WTC11 (cell line): ENCODE data around the gene PAGE4.

Experiments used
- CREB1 ChIP-seq: sonication (generic); formaldehyde crosslinking; IDR thresholded peaks from 2 replicates; pipeline ENCODE4 v1.8.0; 2023; ENCODE audit warnings: mild to moderate bottlenecking, missing genetic modification reagents
- JUN ChIP-seq: sonication (generic); formaldehyde crosslinking; IDR thresholded peaks from 2 replicates; pipeline ENCODE4 v1.8.0; 2023; ENCODE audit warnings: mild to moderate bottlenecking, missing genetic modification reagents
- PRRX2 ChIP-seq: fragments of 250-450 bp; sonication (Bioruptor Pico); IDR thresholded peaks from 2 replicates; pipeline ENCODE4 v1.8.0; 2021; ENCODE audit warnings: mild to moderate bottlenecking
- SP1 ChIP-seq: sonication (generic); formaldehyde crosslinking; conservative IDR thresholded peaks from 2 replicates; pipeline ENCODE4 v1.8.1; 2022; ENCODE audit warnings: missing genetic modification reagents
- ZNF219 ChIP-seq: sonication (generic); formaldehyde crosslinking; IDR thresholded peaks from 2 replicates; pipeline ENCODE4 v1.8.0; 2023; ENCODE audit warnings: missing genetic modification reagents, mild to moderate bottlenecking, borderline replicate concordance
- TF ChIP-seq, protein P1 (sequence below): fragments of 200-600 bp; IDR thresholded peaks from 2 replicates; pipeline ENCODE4 v1.8.0; 2022; ENCODE audit warnings: antibody characterized with exemption
- TF ChIP-seq, protein P2 (sequence below): sonication (generic); formaldehyde crosslinking; conservative IDR thresholded peaks from 2 replicates; pipeline ENCODE4 v1.8.1; 2022; ENCODE audit warnings: mild to moderate bottlenecking, missing genetic modification reagents
- TF ChIP-seq, protein P3 (sequence below): fragments of 250-450 bp; sonication (Bioruptor Pico); IDR thresholded peaks from 2 replicates; pipeline ENCODE4 v1.9.0; 2021; ENCODE audit warnings: mild to moderate bottlenecking
- TF ChIP-seq, protein P4 (sequence below): sonication (generic); formaldehyde crosslinking; IDR thresholded peaks from 2 replicates; pipeline ENCODE4 v1.8.0; 2022; ENCODE audit warnings: missing genetic modification reagents

DNA sequence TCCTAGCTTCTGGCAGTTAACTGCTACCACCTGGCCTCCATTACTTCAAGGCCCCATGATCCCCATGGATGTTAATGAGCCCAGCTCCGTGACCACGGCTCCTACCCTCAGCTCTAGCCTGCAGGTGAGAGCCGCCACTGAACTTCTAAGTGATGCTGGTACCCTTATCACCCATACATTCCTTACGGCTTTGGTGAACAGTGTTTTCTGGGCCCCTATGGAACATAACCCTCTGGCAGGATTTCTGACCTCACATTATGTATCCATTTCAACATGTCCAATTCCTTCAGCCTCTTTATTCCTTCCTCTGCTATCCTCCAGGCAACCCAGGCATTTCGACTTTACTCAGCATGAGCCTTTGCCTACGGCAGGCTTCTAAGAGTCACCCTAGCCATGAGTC, 24.6 kb downstream of the PAGE4 start:
- TF ChIP-seq SP1 (CRISPR knock-in tag) (no peak), ZNF219 (CRISPR knock-in tag) (no peak), CREB1 (CRISPR knock-in tag) (no peak), JUN (CRISPR knock-in tag) (no peak), PRRX2 (no peak)
- TF ChIP-seq, protein P1, sequence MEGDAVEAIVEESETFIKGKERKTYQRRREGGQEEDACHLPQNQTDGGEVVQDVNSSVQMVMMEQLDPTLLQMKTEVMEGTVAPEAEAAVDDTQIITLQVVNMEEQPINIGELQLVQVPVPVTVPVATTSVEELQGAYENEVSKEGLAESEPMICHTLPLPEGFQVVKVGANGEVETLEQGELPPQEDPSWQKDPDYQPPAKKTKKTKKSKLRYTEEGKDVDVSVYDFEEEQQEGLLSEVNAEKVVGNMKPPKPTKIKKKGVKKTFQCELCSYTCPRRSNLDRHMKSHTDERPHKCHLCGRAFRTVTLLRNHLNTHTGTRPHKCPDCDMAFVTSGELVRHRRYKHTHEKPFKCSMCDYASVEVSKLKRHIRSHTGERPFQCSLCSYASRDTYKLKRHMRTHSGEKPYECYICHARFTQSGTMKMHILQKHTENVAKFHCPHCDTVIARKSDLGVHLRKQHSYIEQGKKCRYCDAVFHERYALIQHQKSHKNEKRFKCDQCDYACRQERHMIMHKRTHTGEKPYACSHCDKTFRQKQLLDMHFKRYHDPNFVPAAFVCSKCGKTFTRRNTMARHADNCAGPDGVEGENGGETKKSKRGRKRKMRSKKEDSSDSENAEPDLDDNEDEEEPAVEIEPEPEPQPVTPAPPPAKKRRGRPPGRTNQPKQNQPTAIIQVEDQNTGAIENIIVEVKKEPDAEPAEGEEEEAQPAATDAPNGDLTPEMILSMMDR = no peak
- TF ChIP-seq, protein P2, sequence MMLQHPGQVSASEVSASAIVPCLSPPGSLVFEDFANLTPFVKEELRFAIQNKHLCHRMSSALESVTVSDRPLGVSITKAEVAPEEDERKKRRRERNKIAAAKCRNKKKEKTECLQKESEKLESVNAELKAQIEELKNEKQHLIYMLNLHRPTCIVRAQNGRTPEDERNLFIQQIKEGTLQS (CRISPR knock-in tag) = no peak
- TF ChIP-seq, protein P3, sequence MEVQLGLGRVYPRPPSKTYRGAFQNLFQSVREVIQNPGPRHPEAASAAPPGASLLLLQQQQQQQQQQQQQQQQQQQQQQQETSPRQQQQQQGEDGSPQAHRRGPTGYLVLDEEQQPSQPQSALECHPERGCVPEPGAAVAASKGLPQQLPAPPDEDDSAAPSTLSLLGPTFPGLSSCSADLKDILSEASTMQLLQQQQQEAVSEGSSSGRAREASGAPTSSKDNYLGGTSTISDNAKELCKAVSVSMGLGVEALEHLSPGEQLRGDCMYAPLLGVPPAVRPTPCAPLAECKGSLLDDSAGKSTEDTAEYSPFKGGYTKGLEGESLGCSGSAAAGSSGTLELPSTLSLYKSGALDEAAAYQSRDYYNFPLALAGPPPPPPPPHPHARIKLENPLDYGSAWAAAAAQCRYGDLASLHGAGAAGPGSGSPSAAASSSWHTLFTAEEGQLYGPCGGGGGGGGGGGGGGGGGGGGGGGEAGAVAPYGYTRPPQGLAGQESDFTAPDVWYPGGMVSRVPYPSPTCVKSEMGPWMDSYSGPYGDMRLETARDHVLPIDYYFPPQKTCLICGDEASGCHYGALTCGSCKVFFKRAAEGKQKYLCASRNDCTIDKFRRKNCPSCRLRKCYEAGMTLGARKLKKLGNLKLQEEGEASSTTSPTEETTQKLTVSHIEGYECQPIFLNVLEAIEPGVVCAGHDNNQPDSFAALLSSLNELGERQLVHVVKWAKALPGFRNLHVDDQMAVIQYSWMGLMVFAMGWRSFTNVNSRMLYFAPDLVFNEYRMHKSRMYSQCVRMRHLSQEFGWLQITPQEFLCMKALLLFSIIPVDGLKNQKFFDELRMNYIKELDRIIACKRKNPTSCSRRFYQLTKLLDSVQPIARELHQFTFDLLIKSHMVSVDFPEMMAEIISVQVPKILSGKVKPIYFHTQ (CRISPR knock-in tag) = no peak
- TF ChIP-seq, protein P4, sequence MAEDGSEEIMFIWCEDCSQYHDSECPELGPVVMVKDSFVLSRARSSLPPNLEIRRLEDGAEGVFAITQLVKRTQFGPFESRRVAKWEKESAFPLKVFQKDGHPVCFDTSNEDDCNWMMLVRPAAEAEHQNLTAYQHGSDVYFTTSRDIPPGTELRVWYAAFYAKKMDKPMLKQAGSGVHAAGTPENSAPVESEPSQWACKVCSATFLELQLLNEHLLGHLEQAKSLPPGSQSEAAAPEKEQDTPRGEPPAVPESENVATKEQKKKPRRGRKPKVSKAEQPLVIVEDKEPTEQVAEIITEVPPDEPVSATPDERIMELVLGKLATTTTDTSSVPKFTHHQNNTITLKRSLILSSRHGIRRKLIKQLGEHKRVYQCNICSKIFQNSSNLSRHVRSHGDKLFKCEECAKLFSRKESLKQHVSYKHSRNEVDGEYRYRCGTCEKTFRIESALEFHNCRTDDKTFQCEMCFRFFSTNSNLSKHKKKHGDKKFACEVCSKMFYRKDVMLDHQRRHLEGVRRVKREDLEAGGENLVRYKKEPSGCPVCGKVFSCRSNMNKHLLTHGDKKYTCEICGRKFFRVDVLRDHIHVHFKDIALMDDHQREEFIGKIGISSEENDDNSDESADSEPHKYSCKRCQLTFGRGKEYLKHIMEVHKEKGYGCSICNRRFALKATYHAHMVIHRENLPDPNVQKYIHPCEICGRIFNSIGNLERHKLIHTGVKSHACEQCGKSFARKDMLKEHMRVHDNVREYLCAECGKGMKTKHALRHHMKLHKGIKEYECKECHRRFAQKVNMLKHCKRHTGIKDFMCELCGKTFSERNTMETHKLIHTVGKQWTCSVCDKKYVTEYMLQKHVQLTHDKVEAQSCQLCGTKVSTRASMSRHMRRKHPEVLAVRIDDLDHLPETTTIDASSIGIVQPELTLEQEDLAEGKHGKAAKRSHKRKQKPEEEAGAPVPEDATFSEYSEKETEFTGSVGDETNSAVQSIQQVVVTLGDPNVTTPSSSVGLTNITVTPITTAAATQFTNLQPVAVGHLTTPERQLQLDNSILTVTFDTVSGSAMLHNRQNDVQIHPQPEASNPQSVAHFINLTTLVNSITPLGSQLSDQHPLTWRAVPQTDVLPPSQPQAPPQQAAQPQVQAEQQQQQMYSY (CRISPR knock-in tag) = no peak
